ENCODE results near the gene VIPR2.

DNA sequence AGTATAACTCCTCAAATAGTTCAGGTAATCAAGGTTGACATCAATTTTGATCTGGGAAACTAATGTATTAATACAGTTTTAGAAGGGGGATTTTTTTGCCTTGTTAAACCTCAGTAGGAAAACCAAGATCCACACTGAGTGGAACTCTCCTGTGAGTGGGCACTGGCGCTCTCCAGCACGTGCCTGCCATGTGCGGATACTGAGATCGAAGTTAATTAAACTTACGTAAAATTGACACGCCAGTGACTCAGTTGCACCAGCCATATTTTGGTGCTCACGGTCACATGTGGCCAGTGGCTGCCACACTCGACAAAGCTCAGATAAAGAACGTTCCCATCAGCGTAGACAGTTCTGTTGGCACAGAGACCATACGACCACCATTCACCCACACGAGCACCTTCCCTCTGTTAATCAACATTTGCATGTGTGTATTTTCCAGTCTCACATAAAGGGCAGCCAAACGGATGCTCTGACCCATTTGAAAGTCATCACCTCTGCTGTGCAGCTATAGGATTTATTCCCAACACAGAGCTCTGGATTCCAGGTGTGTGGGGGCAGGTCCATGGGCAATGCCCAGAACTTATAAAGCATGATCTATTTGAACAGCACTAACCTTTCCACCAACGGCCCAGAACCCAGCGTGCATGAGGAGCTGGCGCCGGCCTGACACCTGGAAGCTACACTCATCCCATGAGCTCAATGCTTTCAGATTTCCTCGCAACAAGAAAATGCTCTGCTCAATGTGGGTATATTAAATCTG lies 77.7 kb downstream of the VIPR2 start:
- TF ChIP-seq, protein P1, sequence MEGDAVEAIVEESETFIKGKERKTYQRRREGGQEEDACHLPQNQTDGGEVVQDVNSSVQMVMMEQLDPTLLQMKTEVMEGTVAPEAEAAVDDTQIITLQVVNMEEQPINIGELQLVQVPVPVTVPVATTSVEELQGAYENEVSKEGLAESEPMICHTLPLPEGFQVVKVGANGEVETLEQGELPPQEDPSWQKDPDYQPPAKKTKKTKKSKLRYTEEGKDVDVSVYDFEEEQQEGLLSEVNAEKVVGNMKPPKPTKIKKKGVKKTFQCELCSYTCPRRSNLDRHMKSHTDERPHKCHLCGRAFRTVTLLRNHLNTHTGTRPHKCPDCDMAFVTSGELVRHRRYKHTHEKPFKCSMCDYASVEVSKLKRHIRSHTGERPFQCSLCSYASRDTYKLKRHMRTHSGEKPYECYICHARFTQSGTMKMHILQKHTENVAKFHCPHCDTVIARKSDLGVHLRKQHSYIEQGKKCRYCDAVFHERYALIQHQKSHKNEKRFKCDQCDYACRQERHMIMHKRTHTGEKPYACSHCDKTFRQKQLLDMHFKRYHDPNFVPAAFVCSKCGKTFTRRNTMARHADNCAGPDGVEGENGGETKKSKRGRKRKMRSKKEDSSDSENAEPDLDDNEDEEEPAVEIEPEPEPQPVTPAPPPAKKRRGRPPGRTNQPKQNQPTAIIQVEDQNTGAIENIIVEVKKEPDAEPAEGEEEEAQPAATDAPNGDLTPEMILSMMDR (IDR thresholded peaks at IDR 0.05), result no peak
- no peak for TF ChIP-seq POLR2AphosphoS5 (IDR thresholded peaks at IDR 0.05)
- no peak for TF ChIP-seq EP300 (IDR thresholded peaks at IDR 0.05)

Measured in suprapubic skin (tissue), 4 donors.